GM12878 (cell line): ENCODE data around the gene ERBB3. TPM values are rescaled to one million over a fixed set of nuclear protein-coding genes. Genes with fewer than 3 reads are reported as not detected.
A peak's percentile ranks its signal among the peaks of the same experiment; 100 is the strongest.

Source experiments
- ESRRA ChIP-seq: IDR thresholded peaks from 2 replicates; pipeline ENCODE4 v1.6.1; 2012; ENCODE audit warnings: mild to moderate bottlenecking, low read length, improper control_type of control experiment
- GATAD2B ChIP-seq: fragments of 450-650 bp; conservative IDR thresholded peaks from 2 replicates; pipeline ENCODE4 v1.6.1; 2017; ENCODE audit warnings: low read depth, mild to moderate bottlenecking, moderate library complexity
- HDAC2 ChIP-seq: fragments of 200-600 bp; sonication (generic); IDR thresholded peaks from 2 replicates; pipeline ENCODE4 v1.6.1; 2017
- KLF5 ChIP-seq: fragments of 450-650 bp; IDR thresholded peaks from 2 replicates; pipeline ENCODE4 v1.6.1; 2014; ENCODE audit warnings: mild to moderate bottlenecking; ENCODE audit not compliant: partially characterized antibody
- NR2C2 ChIP-seq: IDR thresholded peaks from 2 replicates; pipeline ENCODE4 v1.6.1; 2011; ENCODE audit warnings: borderline replicate concordance, low read depth; ENCODE audit not compliant: control insufficient read depth, insufficient read length
- PAX8 ChIP-seq: fragments of 450-650 bp; IDR thresholded peaks from 2 replicates; pipeline ENCODE4 v1.6.1; 2017; ENCODE audit warnings: mild to moderate bottlenecking, moderate library complexity
- POU2F2 ChIP-seq: IDR thresholded peaks from 3 replicates; pipeline ENCODE4 v1.6.1; 2011; ENCODE audit warnings: low read depth, mild to moderate bottlenecking, low read length, borderline replicate concordance
- RCOR1 ChIP-seq: conservative IDR thresholded peaks from 2 replicates; pipeline ENCODE4 v1.6.1; 2012; ENCODE audit warnings: low read depth, low read length, improper control_type of control experiment
- SP1 ChIP-seq: IDR thresholded peaks from one replicate; pipeline ENCODE4 v1.6.1; 2011; ENCODE audit warnings: low read depth, low read length
- SREBF1 ChIP-seq: IDR thresholded peaks from 2 replicates; pipeline ENCODE4 v1.6.1; 2012; ENCODE audit warnings: mild to moderate bottlenecking, low read length
- SUPT20H ChIP-seq: IDR thresholded peaks from 2 replicates; pipeline ENCODE4 v1.6.1; 2011; ENCODE audit warnings: low read depth, mild to moderate bottlenecking, low read length, moderate library complexity, borderline replicate concordance; ENCODE audit not compliant: control insufficient read depth
- TAF1 ChIP-seq: IDR thresholded peaks from 2 replicates; pipeline ENCODE4 v1.6.1; 2011; ENCODE audit warnings: mild to moderate bottlenecking, low read depth, low read length, borderline replicate concordance
- WRNIP1 ChIP-seq: IDR thresholded peaks from 2 replicates; pipeline ENCODE4 v1.6.1; 2011; ENCODE audit warnings: low read depth, low read length, improper control_type of control experiment, borderline replicate concordance
- ZNF274 ChIP-seq: IDR thresholded peaks from one replicate; pipeline ENCODE4 v1.8.0; 2011; ENCODE audit not compliant: insufficient read length, insufficient read depth
- ZSCAN29 ChIP-seq: fragments of 450-650 bp; IDR thresholded peaks from 2 replicates; pipeline ENCODE4 v1.6.1; 2017; ENCODE audit warnings: mild to moderate bottlenecking, moderate library complexity
- polyA plus RNA-seq, 11 experiments: library from polyadenylated mRNA; depleted of rRNA in 4 of 11; unstranded in 6 of 11; stranded (reverse) in 5 of 11; fragments of >200 nt; fragmentation: Nextera tagmentation in 4 of 11; fragmentation: Illumina TruSeq in 1 of 11; extraction: Ambion mirVana in 4 of 11; extraction: Trizol in 1 of 11; gene quantifications; 1 replicate in 1 of 11; 2 replicates in 10 of 11; pipeline versions ENCODE4 v1.2.1 to v1.2.3, GENCODE V29; 2011 to 2016; ENCODE audit warnings: inconsistent platforms in 2 of 11, missing spikeins in 2 of 11, low read depth in 1 of 11
- total RNA-seq, 4 experiments: library from RNA; depleted of rRNA in 3 of 4; stranded (reverse); fragments of >200 nt in 3 of 4; fragmentation: Illumina TruSeq in 1 of 4; extraction: Trizol in 1 of 4; gene quantifications; 2 replicates each; pipeline versions ENCODE4 v1.2.1 to v1.2.3, GENCODE V29; 2013 to 2021
- TF ChIP-seq, protein P1 (sequence below): fragments of 450-650 bp; IDR thresholded peaks from 2 replicates; pipeline ENCODE4 v1.6.1; 2016; ENCODE audit warnings: mild to moderate bottlenecking
- TF ChIP-seq, protein P2 (sequence below): fragments of 450-650 bp; formaldehyde crosslinking; IDR thresholded peaks from 2 replicates; pipeline ENCODE4 v1.4.0; 2022; ENCODE audit warnings: mild to moderate bottlenecking, moderate library complexity
- TF ChIP-seq, protein P3 (sequence below): IDR thresholded peaks from 2 replicates; pipeline ENCODE4 v1.6.1; 2012; ENCODE audit warnings: low read depth, low read length, improper control_type of control experiment

ERBB3 gene
- total and polyA plus RNA-seq, 10 of the 15 experiments (the other 5 are each of a cell fraction or from before 2014, with no cell fraction given), result 0.03 to 0.72 (median 0.04) TPM; not detected in 5

DNA sequence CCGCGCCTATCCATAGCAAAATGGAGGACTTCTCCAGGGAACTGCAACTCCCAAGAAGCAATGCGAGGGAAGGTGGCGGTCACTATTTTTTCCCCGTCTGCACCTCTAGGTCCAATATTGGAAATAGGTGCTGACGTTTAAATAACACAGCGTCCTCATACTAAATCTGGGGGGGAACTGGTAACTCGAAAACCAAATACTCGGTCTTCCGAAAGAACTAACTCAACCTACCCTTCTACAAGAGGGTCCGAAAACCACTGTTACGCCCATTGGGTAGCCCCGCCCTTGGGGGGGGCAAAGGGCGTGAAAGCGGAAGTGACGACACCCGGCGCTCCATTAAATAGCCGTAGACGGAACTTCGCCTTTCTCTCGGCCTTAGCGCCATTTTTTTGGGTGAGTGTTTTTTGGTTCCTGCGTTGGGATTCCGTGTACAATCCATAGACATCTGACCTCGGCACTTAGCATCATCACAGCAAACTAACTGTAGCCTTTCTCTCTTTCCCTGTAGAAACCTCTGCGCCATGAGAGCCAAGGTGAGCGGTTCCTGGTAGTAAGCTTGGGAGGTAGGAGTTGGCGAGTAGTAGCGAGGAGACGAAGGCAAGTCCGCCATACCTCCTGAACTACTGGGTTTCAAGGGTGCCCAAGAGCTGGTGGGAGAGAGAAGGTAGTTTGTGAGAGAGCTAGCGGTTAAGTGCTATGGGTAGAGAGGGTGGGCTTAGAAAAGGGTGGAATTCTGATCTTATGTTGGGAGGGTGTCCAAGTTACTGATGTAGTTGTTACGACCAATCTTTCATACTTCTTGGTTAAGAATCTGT lies 36.5 kb downstream of the ERBB3 start, which contains the start of gene RPL41 (continued):
- TF ChIP-seq, protein P1, sequence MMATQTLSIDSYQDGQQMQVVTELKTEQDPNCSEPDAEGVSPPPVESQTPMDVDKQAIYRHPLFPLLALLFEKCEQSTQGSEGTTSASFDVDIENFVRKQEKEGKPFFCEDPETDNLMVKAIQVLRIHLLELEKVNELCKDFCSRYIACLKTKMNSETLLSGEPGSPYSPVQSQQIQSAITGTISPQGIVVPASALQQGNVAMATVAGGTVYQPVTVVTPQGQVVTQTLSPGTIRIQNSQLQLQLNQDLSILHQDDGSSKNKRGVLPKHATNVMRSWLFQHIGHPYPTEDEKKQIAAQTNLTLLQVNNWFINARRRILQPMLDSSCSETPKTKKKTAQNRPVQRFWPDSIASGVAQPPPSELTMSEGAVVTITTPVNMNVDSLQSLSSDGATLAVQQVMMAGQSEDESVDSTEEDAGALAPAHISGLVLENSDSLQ, result no peak
- TF ChIP-seq PAX8 (peak; percentile 96), ZNF274 (no peak), SP1 (peak; percentile 80), RCOR1 (no peak), ESRRA (no peak), WRNIP1 (no peak; the same call in 1 of the 2 replicates), HDAC2 (no peak), GATAD2B (peak; percentile 50; the same call in 1 of the 2 replicates), POU2F2 (peak; percentile 97), KLF5 (peak; percentile 86), SREBF1 (0 out of 2 replicates have a peak, but pooled peaks have one; percentile 47), TAF1 (peak; percentile 98), SUPT20H (no peak), ZSCAN29 (0 out of 2 replicates have a peak, but pooled peaks have one; percentile 5), NR2C2 (no peak)
- TF ChIP-seq, protein P2, sequence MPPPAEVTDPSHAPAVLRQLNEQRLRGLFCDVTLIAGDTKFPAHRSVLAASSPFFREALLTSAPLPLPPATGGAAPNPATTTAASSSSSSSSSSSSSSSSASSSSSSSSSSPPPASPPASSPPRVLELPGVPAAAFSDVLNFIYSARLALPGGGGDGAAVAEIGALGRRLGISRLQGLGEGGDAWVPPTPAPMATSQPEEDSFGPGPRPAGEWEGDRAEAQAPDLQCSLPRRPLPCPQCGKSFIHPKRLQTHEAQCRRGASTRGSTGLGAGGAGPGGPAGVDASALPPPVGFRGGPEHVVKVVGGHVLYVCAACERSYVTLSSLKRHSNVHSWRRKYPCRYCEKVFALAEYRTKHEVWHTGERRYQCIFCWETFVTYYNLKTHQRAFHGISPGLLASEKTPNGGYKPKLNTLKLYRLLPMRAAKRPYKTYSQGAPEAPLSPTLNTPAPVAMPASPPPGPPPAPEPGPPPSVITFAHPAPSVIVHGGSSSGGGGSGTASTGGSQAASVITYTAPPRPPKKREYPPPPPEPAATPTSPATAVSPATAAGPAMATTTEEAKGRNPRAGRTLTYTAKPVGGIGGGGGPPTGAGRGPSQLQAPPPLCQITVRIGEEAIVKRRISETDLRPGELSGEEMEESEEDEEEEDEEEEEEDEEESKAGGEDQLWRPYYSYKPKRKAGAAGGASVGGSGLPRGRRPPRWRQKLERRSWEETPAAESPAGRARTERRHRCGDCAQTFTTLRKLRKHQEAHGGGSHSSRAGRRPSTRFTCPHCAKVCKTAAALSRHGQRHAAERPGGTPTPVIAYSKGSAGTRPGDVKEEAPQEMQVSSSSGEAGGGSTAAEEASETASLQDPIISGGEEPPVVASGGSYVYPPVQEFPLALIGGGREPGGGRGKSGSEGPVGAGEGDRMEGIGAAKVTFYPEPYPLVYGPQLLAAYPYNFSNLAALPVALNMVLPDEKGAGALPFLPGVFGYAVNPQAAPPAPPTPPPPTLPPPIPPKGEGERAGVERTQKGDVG (CRISPR knock-in tag), result no peak
- TF ChIP-seq, protein P3, sequence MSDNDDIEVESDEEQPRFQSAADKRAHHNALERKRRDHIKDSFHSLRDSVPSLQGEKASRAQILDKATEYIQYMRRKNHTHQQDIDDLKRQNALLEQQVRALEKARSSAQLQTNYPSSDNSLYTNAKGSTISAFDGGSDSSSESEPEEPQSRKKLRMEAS, result 0 out of 2 replicates have a peak, but pooled peaks have one; percentile 51
